Tibial artery (tissue), 4 donors: ENCODE measurements around the gene CACNA1E.

Experiments
- DNase-seq, 2 donors: peaks; one replicate each; pipeline ENCODE4 v3.0.0-alpha.2; 2019
- H3K27ac ChIP-seq, 2 donors: fragments of 200-600 bp; sonication (generic) in 1 of 2; 1 replicate in 1 of 2; 2 replicates in 1 of 2; pipeline ENCODE4 v1.5.1; 2018 to 2019; ENCODE audit warnings: mild to moderate bottlenecking in 1 of 2
- H3K27me3 ChIP-seq, 2 donors: fragments of 200-600 bp; sonication (generic) in 1 of 2; one replicate each; pipeline versions ENCODE4 v1.5.1 to v1.6.0; 2016 to 2019
- H3K36me3 ChIP-seq, 3 donors: fragments of 200-600 bp; sonication (generic) in 2 of 3; one replicate each; pipeline ENCODE4 v1.5.1; 2016 to 2019; ENCODE audit warnings: mild to moderate bottlenecking in 2 of 3
- H3K4me1 ChIP-seq, 4 donors: fragments of 200-600 bp; sonication (generic) in 2 of 4; 1 replicate in 3 of 4; 2 replicates in 1 of 4; pipeline ENCODE4 v1.5.1; 2016 to 2019
- H3K4me3 ChIP-seq, 2 donors: fragments of 200-600 bp; sonication (generic) in 1 of 2; 1 replicate in 1 of 2; 2 replicates in 1 of 2; pipeline ENCODE4 v1.5.1; 2018 to 2019; ENCODE audit warnings: mild to moderate bottlenecking in 2 of 2
- H3K9me3 ChIP-seq, 3 donors: fragments of 200-600 bp; sonication (generic) in 1 of 3; one replicate each; pipeline ENCODE4 v1.5.1; 2016 to 2019
- intact Hi-C: fragments of 100-400 bp; cut with DNase I; formaldehyde crosslinking; loops from one replicate; pipeline ENCODE4 v1.15.0; 2023; ENCODE audit warnings: low total_unique reads
- TF ChIP-seq, protein P1 (sequence below), 2 experiments: fragments of 200-600 bp in 1 of 2; fragments of 450-650 bp in 1 of 2; IDR thresholded peaks; one replicate each; pipeline ENCODE4 v1.5.1; 2017 to 2019; ENCODE audit warnings: antibody characterized with exemption in 2 of 2, mild to moderate bottlenecking in 1 of 2, moderate library complexity in 1 of 2

Gene CACNA1E

DNA sequence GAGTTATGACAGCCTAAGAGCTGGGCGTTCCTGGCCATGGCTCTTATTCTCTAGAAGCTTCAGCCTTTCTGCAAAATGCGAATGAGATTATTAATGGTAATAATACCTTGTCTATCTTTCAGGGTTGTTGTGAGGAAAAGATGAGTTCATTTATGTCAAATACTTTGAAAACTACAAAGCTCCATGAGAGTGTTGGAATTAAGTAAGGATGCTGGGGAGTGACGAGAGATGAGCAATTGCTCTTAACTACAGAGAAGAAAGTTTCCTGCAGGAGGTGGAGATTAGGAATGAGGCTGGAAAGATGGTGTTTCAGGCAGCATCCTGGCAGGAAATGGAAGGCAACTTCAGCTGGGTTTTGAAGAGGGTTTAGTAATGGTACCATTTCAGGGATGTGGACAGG is 124.2 kb downstream of the CACNA1E start:
- Histone ChIP-seq H3K27ac (no peak overlapping the region), H3K27me3 (no peaks in the 10 kb centered on the region), H3K36me3 (no peaks in the 10 kb centered on the region), H3K4me1 (no peaks in the 10 kb centered on the region), H3K9me3 (no peaks in the 10 kb centered on the region), H3K4me3 (no peak overlapping the region)
- DNase-seq: no peak
- TF ChIP-seq, protein P1, sequence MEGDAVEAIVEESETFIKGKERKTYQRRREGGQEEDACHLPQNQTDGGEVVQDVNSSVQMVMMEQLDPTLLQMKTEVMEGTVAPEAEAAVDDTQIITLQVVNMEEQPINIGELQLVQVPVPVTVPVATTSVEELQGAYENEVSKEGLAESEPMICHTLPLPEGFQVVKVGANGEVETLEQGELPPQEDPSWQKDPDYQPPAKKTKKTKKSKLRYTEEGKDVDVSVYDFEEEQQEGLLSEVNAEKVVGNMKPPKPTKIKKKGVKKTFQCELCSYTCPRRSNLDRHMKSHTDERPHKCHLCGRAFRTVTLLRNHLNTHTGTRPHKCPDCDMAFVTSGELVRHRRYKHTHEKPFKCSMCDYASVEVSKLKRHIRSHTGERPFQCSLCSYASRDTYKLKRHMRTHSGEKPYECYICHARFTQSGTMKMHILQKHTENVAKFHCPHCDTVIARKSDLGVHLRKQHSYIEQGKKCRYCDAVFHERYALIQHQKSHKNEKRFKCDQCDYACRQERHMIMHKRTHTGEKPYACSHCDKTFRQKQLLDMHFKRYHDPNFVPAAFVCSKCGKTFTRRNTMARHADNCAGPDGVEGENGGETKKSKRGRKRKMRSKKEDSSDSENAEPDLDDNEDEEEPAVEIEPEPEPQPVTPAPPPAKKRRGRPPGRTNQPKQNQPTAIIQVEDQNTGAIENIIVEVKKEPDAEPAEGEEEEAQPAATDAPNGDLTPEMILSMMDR (IDR thresholded peaks at IDR 0.05): no peak
- intact Hi-C loops: no loop called here

DNA sequence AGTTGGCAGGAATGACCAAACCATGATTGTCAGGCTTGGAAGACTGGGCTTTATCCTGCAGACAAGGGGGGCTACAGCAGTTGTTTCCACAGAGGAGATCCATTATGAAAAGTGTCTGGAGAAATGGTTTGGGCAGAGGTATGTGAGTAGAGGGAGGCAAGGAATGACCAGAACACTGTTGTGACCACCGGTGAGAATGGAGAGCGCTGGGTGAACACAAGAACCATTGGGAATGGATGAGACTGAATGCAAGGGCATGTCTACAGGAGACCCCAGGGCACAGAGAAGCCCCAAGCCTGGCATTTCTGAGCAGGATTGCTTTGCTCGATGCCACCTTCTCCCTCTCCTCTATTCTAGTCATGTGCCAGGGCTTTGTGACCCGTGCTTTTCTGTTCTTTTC is 125.1 kb downstream of the CACNA1E start:
- no peak overlapping the region for H3K4me3 ChIP-seq
- no peak overlapping the region for H3K27ac ChIP-seq
- TF ChIP-seq, protein P1 (IDR thresholded peaks at IDR 0.05): no peak
- intact Hi-C loops: no loop called here
- no peaks in the 10 kb centered on the region for H3K4me1 ChIP-seq
- no peaks in the 10 kb centered on the region for H3K27me3 ChIP-seq
- H3K36me3 ChIP-seq: no peaks in the 10 kb centered on the region
- peaks cover 0 to under 1% (median 0%) of the 10 kb centered on the region in 3 donors for H3K9me3 ChIP-seq
- DNase-seq: no peak

DNA sequence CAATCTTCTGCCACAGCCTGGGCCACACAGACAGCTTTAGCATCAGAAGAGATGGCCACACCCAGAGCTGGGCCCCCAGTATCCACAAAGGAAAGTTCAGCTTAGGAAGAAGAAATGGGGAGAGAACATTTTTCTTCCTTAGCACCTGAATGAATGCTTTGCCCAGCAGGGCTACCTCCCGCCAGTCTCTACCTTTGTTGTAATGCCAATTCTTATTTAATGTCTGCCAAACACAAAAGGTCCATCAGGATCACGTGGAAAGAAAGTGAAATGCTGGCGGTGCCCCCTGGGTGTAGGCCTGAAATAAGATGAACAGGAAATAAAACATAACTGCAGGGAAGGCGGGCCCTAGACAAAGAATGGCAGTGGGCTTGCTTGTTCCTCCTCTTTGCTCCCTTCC is 125.6 kb downstream of the CACNA1E start:
- no peaks in the 10 kb centered on the region for H3K36me3 ChIP-seq
- H3K4me1 ChIP-seq: no peaks in the 10 kb centered on the region
- no peak overlapping the region for H3K27ac ChIP-seq
- H3K4me3 ChIP-seq: no peak overlapping the region
- intact Hi-C loops: no loop called here
- no peaks in the 10 kb centered on the region for H3K27me3 ChIP-seq
- H3K9me3 ChIP-seq: peaks cover 0 to 5% (median 0%) of the 10 kb centered on the region in 3 donors
- TF ChIP-seq, protein P1 (IDR thresholded peaks at IDR 0.05): no peak
- DNase-seq: no peak

DNA sequence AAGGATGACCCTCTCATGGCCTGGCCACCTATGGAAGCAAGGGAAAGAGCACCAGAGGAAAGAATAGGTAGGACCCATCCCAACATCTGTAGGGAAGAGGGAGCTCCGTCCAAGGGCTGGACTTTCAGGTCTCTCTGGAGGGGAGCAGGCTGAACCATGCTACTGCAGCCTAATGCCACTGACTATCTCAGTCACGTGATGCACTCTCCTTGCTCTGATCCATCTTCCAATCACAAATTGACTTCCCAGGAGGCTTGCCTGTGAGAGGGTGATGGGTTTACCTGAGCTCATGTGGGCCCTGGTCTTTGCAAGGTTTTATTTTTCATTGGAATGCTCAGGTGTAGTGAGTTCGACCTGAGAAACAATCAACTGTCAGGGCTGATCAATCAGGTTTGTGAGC is 128.8 kb downstream of the CACNA1E start:
- TF ChIP-seq, protein P1 (IDR thresholded peaks at IDR 0.05): no peak
- H3K27me3 ChIP-seq: no peaks in the 10 kb centered on the region
- no peak overlapping the region for H3K27ac ChIP-seq
- intact Hi-C loops: no loop called here
- no peak for DNase-seq
- H3K4me3 ChIP-seq: no peak overlapping the region
- no peaks in the 10 kb centered on the region for H3K4me1 ChIP-seq
- peaks cover 0 to 5% (median 0%) of the 10 kb centered on the region in 3 donors for H3K9me3 ChIP-seq
- H3K36me3 ChIP-seq: no peaks in the 10 kb centered on the region

DNA sequence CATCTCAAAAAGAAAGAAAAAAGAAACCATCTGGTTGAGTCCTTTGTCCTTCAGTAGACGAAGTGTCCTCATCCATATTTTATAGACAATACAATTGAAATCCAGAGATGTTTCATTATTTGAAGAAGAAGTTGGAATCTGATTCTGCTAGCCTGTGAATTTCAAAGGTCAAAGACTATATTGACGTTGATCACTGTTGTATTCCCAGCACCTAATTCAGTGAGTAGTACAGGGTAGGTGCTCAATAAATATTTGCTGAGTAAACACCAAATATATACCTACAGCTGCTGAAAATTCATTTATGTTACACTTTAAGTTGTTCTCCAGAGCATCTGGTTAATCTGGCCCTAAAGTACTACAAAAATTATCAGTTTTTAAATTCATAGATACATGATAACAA is 135.2 kb downstream of the CACNA1E start:
- no peak for DNase-seq
- H3K9me3 ChIP-seq: peaks cover 0 to 3% (median 0%) of the 10 kb centered on the region in 3 donors
- intact Hi-C loops: no loop called here
- H3K4me1 ChIP-seq: no peaks in the 10 kb centered on the region
- no peaks in the 10 kb centered on the region for H3K36me3 ChIP-seq
- TF ChIP-seq, protein P1 (IDR thresholded peaks at IDR 0.05): no peak
- no peak overlapping the region for H3K27ac ChIP-seq
- no peaks in the 10 kb centered on the region for H3K27me3 ChIP-seq
- no peak overlapping the region for H3K4me3 ChIP-seq

DNA sequence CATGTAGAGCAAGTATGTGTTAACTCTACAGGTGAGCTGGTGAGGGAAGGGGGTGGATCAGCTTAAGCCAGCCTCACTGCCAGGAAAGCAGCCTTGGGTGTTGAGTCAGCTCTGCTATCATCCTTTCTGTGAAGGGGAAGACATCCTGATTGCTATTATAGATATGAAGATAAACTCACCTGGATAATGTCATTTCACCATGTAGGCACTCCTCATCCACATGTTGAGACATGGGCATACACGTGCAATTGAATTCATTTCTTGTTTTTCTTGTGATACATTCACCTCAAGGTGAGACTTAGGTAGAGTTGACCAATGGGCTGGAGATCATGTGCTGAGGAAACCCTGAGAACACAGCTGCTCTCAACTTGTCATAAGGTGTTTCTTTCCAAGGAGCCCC is 136.9 kb downstream of the CACNA1E start:
- Histone ChIP-seq H3K27ac (no peak overlapping the region), H3K27me3 (no peaks in the 10 kb centered on the region), H3K4me3 (no peak overlapping the region), H3K9me3 (no peaks in the 10 kb centered on the region), H3K4me1 (no peaks in the 10 kb centered on the region), H3K36me3 (no peaks in the 10 kb centered on the region)
- DNase-seq: no peak
- TF ChIP-seq, protein P1 (IDR thresholded peaks at IDR 0.05): no peak
- intact Hi-C loops: no loop called here
